OCI-LY3 (cell line): ENCODE results near the gene HOXB9.

ENCODE experiments used
- CTCF ChIP-seq: fragments of 200-600, 300-600 bp; sonication (generic); IDR thresholded peaks from 2 replicates; pipeline ENCODE4 v1.5.1; 2014; ENCODE audit warnings: antibody characterized with exemption, low read length, low read depth
- EZH2phosphoT487 ChIP-seq: fragments of 200-600 bp; shearing (Covaris generic); IDR thresholded peaks from 2 replicates; pipeline ENCODE4 v1.6.1; 2018; ENCODE audit warnings: antibody characterized with exemption, mixed run types, low read depth

GRCh38 chr17:48590607-48591161 is 35.5 kb downstream of the HOXB9 start:
- TF ChIP-seq CTCF (no peak), EZH2phosphoT487 (no peak)
